ENCODE data around the gene TEX11. TPM values are rescaled to one million over a fixed set of nuclear protein-coding genes. Genes with fewer than 3 reads are reported as not detected.
A peak's percentile ranks its signal among the peaks of the same experiment; 100 is the strongest.

The TEX11 gene
- total and polyA plus RNA-seq, 8 donors = 0.06 TPM; not detected in 7

GRCh38 chrX:70488856-70489255 is 419.7 kb downstream of the TEX11 start:
- H3K27ac ChIP-seq = no peak overlapping the region
- intact Hi-C loops (cut with DNase I) = no loop called here

GRCh38 chrX:70485466-70485865 is 423.0 kb downstream of the TEX11 start:
- Histone ChIP-seq H3K4me3 (no peak overlapping the region), H3K36me3 (no peaks in the 10 kb centered on the region), H3K9me3 (no peaks in the 10 kb centered on the region), H3K4me1 (no peaks in the 10 kb centered on the region), H3K27ac (no peak overlapping the region), H3K27me3 (peaks cover 0 to 5% of the 10 kb centered on the region in 2 donors)
- DNase-seq = peak in 1 of 4 donors; percentile 26
- TF ChIP-seq, protein P1, sequence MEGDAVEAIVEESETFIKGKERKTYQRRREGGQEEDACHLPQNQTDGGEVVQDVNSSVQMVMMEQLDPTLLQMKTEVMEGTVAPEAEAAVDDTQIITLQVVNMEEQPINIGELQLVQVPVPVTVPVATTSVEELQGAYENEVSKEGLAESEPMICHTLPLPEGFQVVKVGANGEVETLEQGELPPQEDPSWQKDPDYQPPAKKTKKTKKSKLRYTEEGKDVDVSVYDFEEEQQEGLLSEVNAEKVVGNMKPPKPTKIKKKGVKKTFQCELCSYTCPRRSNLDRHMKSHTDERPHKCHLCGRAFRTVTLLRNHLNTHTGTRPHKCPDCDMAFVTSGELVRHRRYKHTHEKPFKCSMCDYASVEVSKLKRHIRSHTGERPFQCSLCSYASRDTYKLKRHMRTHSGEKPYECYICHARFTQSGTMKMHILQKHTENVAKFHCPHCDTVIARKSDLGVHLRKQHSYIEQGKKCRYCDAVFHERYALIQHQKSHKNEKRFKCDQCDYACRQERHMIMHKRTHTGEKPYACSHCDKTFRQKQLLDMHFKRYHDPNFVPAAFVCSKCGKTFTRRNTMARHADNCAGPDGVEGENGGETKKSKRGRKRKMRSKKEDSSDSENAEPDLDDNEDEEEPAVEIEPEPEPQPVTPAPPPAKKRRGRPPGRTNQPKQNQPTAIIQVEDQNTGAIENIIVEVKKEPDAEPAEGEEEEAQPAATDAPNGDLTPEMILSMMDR (IDR thresholded peaks at IDR 0.05) = no peak
- intact Hi-C loops (cut with DNase I) = no loop called here
- peak; percentile 41 for ATAC-seq

More at GRCh38 chrX:70488856-70489255, 419.7 kb downstream of the TEX11 start:
- Histone ChIP-seq H3K36me3 (peaks cover 2 to 15% of the 10 kb centered on the region in 2 donors), H3K9me3 (no peaks in the 10 kb centered on the region), H3K4me1 (no peaks in the 10 kb centered on the region), H3K4me3 (no peak overlapping the region), H3K27me3 (no peaks in the 10 kb centered on the region)
- DNase-seq (no peak), ATAC-seq (no peak)
- TF ChIP-seq, protein P1 (IDR thresholded peaks at IDR 0.05) = no peak

DNA sequence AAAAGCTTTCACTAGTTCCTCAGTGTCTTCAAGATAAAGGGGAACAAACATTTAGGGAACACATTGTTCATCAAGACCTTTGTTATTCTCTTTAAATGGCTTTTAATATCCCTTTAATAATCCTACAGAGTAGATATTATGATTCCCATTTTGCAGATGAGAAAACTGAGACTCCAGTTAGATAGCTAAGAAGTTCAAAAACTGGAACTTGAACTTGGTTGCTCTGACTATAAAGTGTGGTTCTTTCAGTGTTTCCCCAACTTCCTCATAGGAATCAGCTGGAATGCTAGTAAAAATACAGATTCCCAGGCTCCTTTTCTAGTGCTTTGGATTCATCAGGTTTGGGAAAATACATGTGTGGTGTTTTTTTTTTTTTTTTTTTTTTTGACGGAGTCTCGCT is 426.2 kb downstream of the TEX11 start:
- H3K27ac ChIP-seq = no peak overlapping the region
- ATAC-seq = no peak

DNA sequence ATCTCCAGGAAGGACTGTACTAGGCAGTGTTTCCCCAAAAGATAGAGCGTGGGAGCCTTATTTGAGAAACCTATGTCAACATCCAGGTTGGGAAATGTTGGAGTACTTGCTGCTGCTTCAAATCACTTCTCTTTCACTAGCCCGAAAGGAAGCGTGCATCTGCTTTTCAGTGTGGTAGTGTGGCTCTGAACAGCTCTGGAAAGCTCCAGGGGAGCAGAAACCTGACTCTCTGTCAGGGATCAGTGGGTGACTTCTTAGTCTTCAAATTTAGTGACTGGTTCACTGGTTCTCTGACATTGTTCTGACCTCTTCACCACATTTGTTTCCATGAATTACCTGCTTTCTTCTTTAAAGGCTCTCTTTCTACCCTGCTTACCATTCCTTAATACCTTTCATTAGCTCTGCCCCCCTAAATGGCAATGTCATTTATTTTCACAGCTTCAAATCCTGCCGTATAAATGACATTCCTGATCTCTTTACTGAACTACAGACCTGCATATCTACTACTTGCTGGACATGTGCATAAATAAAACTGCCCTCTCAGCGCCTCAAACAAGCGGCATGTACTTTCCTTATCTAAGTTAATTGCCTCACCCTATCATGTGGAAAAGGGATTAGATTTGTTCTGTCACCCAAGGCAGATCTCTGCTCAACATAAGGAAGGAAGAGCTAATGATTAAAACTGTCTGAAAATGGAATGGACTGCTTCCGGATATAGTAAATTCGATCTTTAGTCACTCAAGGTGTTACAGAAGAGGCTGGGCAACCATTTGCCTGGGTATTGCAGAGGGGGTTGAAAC is 426.8 kb downstream of the TEX11 start:
- Histone ChIP-seq H3K27me3 (peaks cover 0 to 5% of the 10 kb centered on the region in 2 donors), H3K4me3 (no peak overlapping the region), H3K27ac (peak overlapping the region in 1 of 2 donors; percentile 13), H3K9me3 (no peaks in the 10 kb centered on the region), H3K36me3 (no peaks in the 10 kb centered on the region), H3K4me1 (peaks cover 4% of the 10 kb centered on the region in 2 donors)
- ATAC-seq (peak; percentile 41), DNase-seq (no peak)
- TF ChIP-seq, protein P1 (IDR thresholded peaks at IDR 0.05) = no peak
- intact Hi-C loops (cut with DNase I) = no loop called here

More for the DNA sequence above, 426.2 kb downstream of the TEX11 start:
- intact Hi-C loops (cut with DNase I) = no loop called here
- Histone ChIP-seq H3K36me3 (no peaks in the 10 kb centered on the region), H3K27me3 (peaks cover 0 to 5% of the 10 kb centered on the region in 2 donors), H3K9me3 (no peaks in the 10 kb centered on the region), H3K4me3 (no peak overlapping the region), H3K4me1 (peaks cover 4% of the 10 kb centered on the region in 2 donors)
- no peak for DNase-seq
- TF ChIP-seq, protein P1 (IDR thresholded peaks at IDR 0.05) = no peak

GRCh38 chrX:70480660-70481018 is 427.9 kb downstream of the TEX11 start:
- TF ChIP-seq, protein P1 (IDR thresholded peaks at IDR 0.05) = no peak
- peaks cover 0 to 5% of the 10 kb centered on the region in 2 donors for H3K27me3 ChIP-seq
- DNase-seq (no peak), ATAC-seq (no peak)
- no peaks in the 10 kb centered on the region for H3K36me3 ChIP-seq
- H3K9me3 ChIP-seq = no peaks in the 10 kb centered on the region
- H3K4me1 ChIP-seq = peaks cover 4% of the 10 kb centered on the region in 2 donors
- H3K27ac ChIP-seq = no peak overlapping the region
- intact Hi-C loops (cut with DNase I) = no loop called here
- no peak overlapping the region for H3K4me3 ChIP-seq
